ENCODE data around the gene RHEBL1. TPM values are rescaled to one million over a fixed set of nuclear protein-coding genes. Genes with fewer than 3 reads are reported as not detected.

Gene RHEBL1
- total RNA-seq, 1 experiment from 2014 or later: 2.9 TPM

- ChIA-PET POLR2A (ENCODE audit: unreplicated experiment) (no interaction called here), CTCF (no interaction called here)
- H3K4me1 ChIP-seq (replicated peaks; ENCODE audit: insufficient read depth): peaks cover 32% of the 10 kb centered on the region
- DNase-seq: no peak
- H3K36me3 ChIP-seq (ENCODE audit: low read depth): no peaks in the 10 kb centered on the region
- TF ChIP-seq EZH2 (IDR thresholded peaks at IDR 0.05; ENCODE audit: low read depth) (no peak), CTCF (conservative IDR thresholded peaks at IDR 0.05) (no peak)
- H2AFZ ChIP-seq: peak overlapping the region; percentile 90
- no peak overlapping the region for H3K27ac ChIP-seq
- BruUV-seq (replicated peaks): TSS peak; percentile 74
- H3K27me3 ChIP-seq (ENCODE audit: insufficient read depth, low read depth): no peaks in the 10 kb centered on the region
- H3K9me2 ChIP-seq (ENCODE audit: insufficient read depth): no peaks in the 10 kb centered on the region
- H3K9me3 ChIP-seq (ENCODE audit: insufficient read depth, low read depth): no peaks in the 10 kb centered on the region
- no peaks in the 10 kb centered on the region; the same call in 1 of the 2 replicates for H3F3A ChIP-seq (ENCODE audit: insufficient read depth, low read depth)
- H3K4me2 ChIP-seq: peak overlapping the region; percentile 100
- intact Hi-C loops (cut with micrococcal nuclease; ENCODE audit: unreplicated experiment): loop anchor here (5.0 to 10.0 kb wide), 2 partner anchors 204 to 281 kb away; partner anchors contain the start of gene TUBA1C
- peaks cover 29% of the 10 kb centered on the region for H4K20me1 ChIP-seq (ENCODE audit: insufficient read depth)
- peak overlapping the region; percentile 87 for H3K4me3 ChIP-seq
- peaks cover 49% of the 10 kb centered on the region for H3K79me2 ChIP-seq (ENCODE audit: low read depth)
These were observed 8.6 kb downstream of the RHEBL1 start for GRCh38 chr12:49061157-49061650.

DNA sequence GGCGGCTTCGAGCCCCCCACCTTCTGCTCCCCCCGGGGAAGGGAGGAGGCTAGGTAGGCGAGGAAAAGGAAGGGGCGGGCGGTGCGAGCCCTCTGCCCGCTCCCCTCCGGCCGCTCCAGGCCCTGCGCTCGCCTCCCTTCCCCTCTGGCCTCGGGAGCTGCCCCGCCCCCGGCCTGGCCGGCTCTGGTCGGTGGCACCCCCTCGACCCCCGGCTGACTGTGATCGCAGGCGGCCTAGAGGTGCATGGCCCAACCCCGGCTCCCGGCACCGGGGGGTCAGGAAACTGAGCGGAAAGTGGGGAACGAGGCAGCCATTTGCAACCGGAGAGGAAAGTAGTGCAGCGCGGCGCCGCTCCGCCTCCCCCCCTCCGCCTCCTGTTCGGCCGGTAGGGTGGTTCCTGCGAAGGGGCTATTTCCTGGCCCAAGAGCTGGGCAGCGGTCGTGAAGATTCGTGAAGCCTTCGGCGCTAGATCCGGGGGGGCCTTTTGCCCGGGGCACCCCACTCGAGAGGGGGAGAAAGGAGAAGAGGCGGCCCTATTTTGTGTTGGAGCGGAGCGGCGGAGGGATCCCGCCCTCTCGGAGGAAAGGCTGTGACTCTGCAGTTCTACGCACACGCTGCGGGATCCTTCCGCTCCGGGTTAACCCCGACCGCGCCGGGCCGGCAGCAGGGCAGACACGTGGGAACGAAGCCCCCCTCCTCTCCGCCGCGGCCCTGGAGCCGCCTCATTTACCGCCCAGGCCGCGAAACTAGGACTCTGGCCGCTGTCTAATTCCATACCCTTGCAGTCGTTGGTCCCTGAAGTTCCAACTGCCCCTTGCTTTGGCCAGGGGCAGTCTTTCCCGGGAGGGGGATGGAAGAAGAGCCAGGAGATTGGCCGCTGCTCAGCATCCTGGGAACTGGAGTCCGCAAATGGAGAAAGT, 9.3 kb downstream of the RHEBL1 start, which contains the start of gene KMT2D:
TSS of gene KMT2D (minus strand) at position 558 of the 920 bp plus-strand sequence. CDS start 5,470 bp downstream, outside the sequence.
- Histone ChIP-seq H4K20me1 (ENCODE audit: insufficient read depth) (peaks cover 36% of the 10 kb centered on the region), H2AFZ (peak within 1 kb of the TSS; percentile 90), H3F3A (ENCODE audit: insufficient read depth, low read depth) (no peaks in the 10 kb centered on the region; the same call in 1 of the 2 replicates), H3K27ac (peak within 1 kb of the TSS; percentile 84), H3K4me1 (replicated peaks; ENCODE audit: insufficient read depth) (peaks cover 34% of the 10 kb centered on the region), H3K79me2 (ENCODE audit: low read depth) (peaks cover 56% of the 10 kb centered on the region), H3K4me3 (peak within 1 kb of the TSS; percentile 87), H3K9me3 (ENCODE audit: insufficient read depth, low read depth) (no peaks in the 10 kb centered on the region), H3K27me3 (ENCODE audit: insufficient read depth, low read depth) (no peaks in the 10 kb centered on the region), H3K9me2 (ENCODE audit: insufficient read depth) (no peaks in the 10 kb centered on the region), H3K4me2 (peak within 1 kb of the TSS; percentile 100), H3K36me3 (ENCODE audit: low read depth) (no peaks in the 10 kb centered on the region)
- CTCF ChIA-PET: interaction anchor here (0.6 kb wide), 1 partner anchor 27 kb away, joined by 6 read pairs; no protein-coding TSS in a partner anchor
- peak; percentile 72 to 87 for DNase-seq
- no TSS peak for BruUV-seq (replicated peaks)
- intact Hi-C loops (cut with micrococcal nuclease; ENCODE audit: unreplicated experiment): loop anchor here (5.0 to 10.0 kb wide), 2 partner anchors 204 to 282 kb away; partner anchors contain the start of gene TUBA1C
- POLR2A ChIA-PET (ENCODE audit: unreplicated experiment): no interaction called here
- TF ChIP-seq CTCF (conservative IDR thresholded peaks at IDR 0.05): no peak
- TF ChIP-seq EZH2 (IDR thresholded peaks at IDR 0.05; ENCODE audit: low read depth): no peak
